IPS-20b (cell line): ENCODE results near the gene NDUFB4.
"Not testable (repeated sequence)": the region's sequence is repeated elsewhere in the genome, so short reads cannot be mapped to it uniquely, and the experiment has no call there.

ENCODE experiments used
- H3K27ac ChIP-seq: one replicate; pipeline ENCODE4 v1.5.1; 2013; ENCODE audit warnings: low read length
- H3K27me3 ChIP-seq: 2 replicates; pipeline ENCODE4 v1.6.1; 2013; ENCODE audit warnings: mild to moderate bottlenecking, low read length, inconsistent platforms; ENCODE audit not compliant: insufficient read depth
- H3K36me3 ChIP-seq: 2 replicates; pipeline ENCODE4 v1.6.1; 2013; ENCODE audit warnings: low read depth, mild to moderate bottlenecking, inconsistent platforms, low read length, moderate library complexity; ENCODE audit not compliant: insufficient read depth
- H3K4me1 ChIP-seq: 2 replicates; pipeline ENCODE4 v1.6.1; 2013; ENCODE audit warnings: mild to moderate bottlenecking, control low read depth, inconsistent platforms, low read length, moderate library complexity; ENCODE audit not compliant: insufficient read depth
- H3K4me3 ChIP-seq: 2 replicates; pipeline ENCODE4 v1.5.1; 2013; ENCODE audit warnings: mild to moderate bottlenecking, low read length, inconsistent platforms
- H3K9ac ChIP-seq: 2 replicates; pipeline ENCODE4 v1.6.1; 2013; ENCODE audit warnings: low read depth, mild to moderate bottlenecking, inconsistent platforms, low read length, moderate library complexity
- H3K9me3 ChIP-seq: 2 replicates; pipeline ENCODE4 v1.6.1; 2013; ENCODE audit warnings: mild to moderate bottlenecking, low read depth, low read length, inconsistent platforms; ENCODE audit not compliant: insufficient read depth

The NDUFB4 gene

GRCh38 chr3:120596853-120597223 lies 702 bp downstream of the NDUFB4 start:
- Histone ChIP-seq H3K9ac (peak overlapping the region; percentile 97), H3K27me3 (no peaks in the 10 kb centered on the region), H3K36me3 (peaks cover 41% of the 10 kb centered on the region), H3K4me3 (peak overlapping the region; percentile 99), H3K27ac (peak overlapping the region; percentile 84), H3K9me3 (no peaks in the 10 kb centered on the region), H3K4me1 (peaks cover 4% of the 10 kb centered on the region; the same call in 1 of the 2 replicates)

GRCh38 chr3:120597445-120598049 lies 1.4 kb downstream of the NDUFB4 start:
- Histone ChIP-seq H3K27me3 (no peaks in the 10 kb centered on the region), H3K36me3 (peaks cover 48% of the 10 kb centered on the region), H3K27ac (no peak overlapping the region), H3K9ac (peak overlapping the region; percentile 33; the same call in 1 of the 2 replicates), H3K4me3 (peak overlapping the region; percentile 99), H3K9me3 (no peaks in the 10 kb centered on the region), H3K4me1 (peaks cover 4% of the 10 kb centered on the region; the same call in 1 of the 2 replicates)

GRCh38 chr3:120599211-120599610 lies 3.1 kb downstream of the NDUFB4 start:
- no peak overlapping the region for H3K4me3 ChIP-seq
- H3K27ac ChIP-seq = no peak overlapping the region
- peaks cover 4% of the 10 kb centered on the region; the same call in 1 of the 2 replicates for H3K4me1 ChIP-seq
- H3K27me3 ChIP-seq = no peaks in the 10 kb centered on the region
- H3K9me3 ChIP-seq = no peaks in the 10 kb centered on the region
- no peak overlapping the region for H3K9ac ChIP-seq
- peaks cover 56% of the 10 kb centered on the region for H3K36me3 ChIP-seq

- Histone ChIP-seq H3K27ac (no peak overlapping the region), H3K4me1 (no peaks in the 10 kb centered on the region), H3K4me3 (no peak overlapping the region)
These were observed 5.4 kb downstream of the NDUFB4 start for GRCh38 chr3:120601554-120601953.

GRCh38 chr3:120602682-120603081 lies 6.5 kb downstream of the NDUFB4 start:
- Histone ChIP-seq H3K27ac (no peak overlapping the region), H3K4me1 (no peaks in the 10 kb centered on the region), H3K27me3 (no peaks in the 10 kb centered on the region), H3K9ac (no peak overlapping the region), H3K4me3 (no peak overlapping the region), H3K9me3 (no peaks in the 10 kb centered on the region), H3K36me3 (peaks cover 53% of the 10 kb centered on the region)

More at GRCh38 chr3:120601554-120601953, 5.4 kb downstream of the NDUFB4 start:
- H3K27me3 ChIP-seq = no peaks in the 10 kb centered on the region
- no peak overlapping the region for H3K9ac ChIP-seq
- H3K36me3 ChIP-seq = peaks cover 56% of the 10 kb centered on the region
- H3K9me3 ChIP-seq = no peaks in the 10 kb centered on the region

GRCh38 chr3:120604382-120604781 lies 8.2 kb downstream of the NDUFB4 start:
- H3K27ac ChIP-seq = no peak overlapping the region
- peaks cover 38% of the 10 kb centered on the region for H3K36me3 ChIP-seq
- no peaks in the 10 kb centered on the region for H3K27me3 ChIP-seq
- H3K4me3 ChIP-seq = no peak overlapping the region
- H3K9ac ChIP-seq = no peak overlapping the region
- no peaks in the 10 kb centered on the region for H3K4me1 ChIP-seq
- no peaks in the 10 kb centered on the region for H3K9me3 ChIP-seq

GRCh38 chr3:120604784-120605183 lies 8.6 kb downstream of the NDUFB4 start:
- H3K9me3 ChIP-seq = no peaks in the 10 kb centered on the region
- H3K4me3 ChIP-seq = no peak overlapping the region
- no peak overlapping the region for H3K9ac ChIP-seq
- peaks cover 34% of the 10 kb centered on the region for H3K36me3 ChIP-seq
- H3K27me3 ChIP-seq = no peaks in the 10 kb centered on the region
- H3K4me1 ChIP-seq = no peaks in the 10 kb centered on the region
- no peak overlapping the region for H3K27ac ChIP-seq

- Histone ChIP-seq H3K9ac (no peak overlapping the region), H3K9me3 (no peaks in the 10 kb centered on the region)
These were observed 12.4 kb downstream of the NDUFB4 start for GRCh38 chr3:120608506-120608905.

GRCh38 chr3:120614765-120615164 lies 18.6 kb downstream of the NDUFB4 start:
- Histone ChIP-seq H3K9me3 (no peaks in the 10 kb centered on the region), H3K27me3 (no peaks in the 10 kb centered on the region), H3K27ac (no peak overlapping the region), H3K4me3 (no peak overlapping the region), H3K9ac (no peak overlapping the region; the same call in 1 of the 2 replicates), H3K36me3 (no peaks in the 10 kb centered on the region), H3K4me1 (no peaks in the 10 kb centered on the region)

More at GRCh38 chr3:120608506-120608905, 12.4 kb downstream of the NDUFB4 start:
- H3K27me3 ChIP-seq = no peaks in the 10 kb centered on the region
- no peaks in the 10 kb centered on the region; the same call in 1 of the 2 replicates for H3K36me3 ChIP-seq
- no peak overlapping the region for H3K4me3 ChIP-seq
- no peaks in the 10 kb centered on the region for H3K4me1 ChIP-seq
- no peak overlapping the region for H3K27ac ChIP-seq

- Histone ChIP-seq H3K36me3 (no peaks in the 10 kb centered on the region), H3K9me3 (no peaks in the 10 kb centered on the region), H3K27me3 (no peaks in the 10 kb centered on the region), H3K4me1 (no peaks in the 10 kb centered on the region), H3K27ac (no peak overlapping the region), H3K4me3 (no peak overlapping the region), H3K9ac (no peak overlapping the region)
These were observed 19.9 kb downstream of the NDUFB4 start for GRCh38 chr3:120615847-120616609.

GRCh38 chr3:120616745-120617144 lies 20.6 kb downstream of the NDUFB4 start:
- H3K9me3 ChIP-seq, H3K27me3 ChIP-seq, H3K4me1 ChIP-seq, H3K4me3 ChIP-seq, H3K9ac ChIP-seq, H3K36me3 ChIP-seq, H3K27ac ChIP-seq: not testable (repeated sequence)

GRCh38 chr3:120622457-120622856 lies 26.3 kb downstream of the NDUFB4 start:
- H3K36me3 ChIP-seq = no peaks in the 10 kb centered on the region
- H3K9me3 ChIP-seq = peaks cover 17% of the 10 kb centered on the region; the same call in 1 of the 2 replicates
- H3K4me1 ChIP-seq = peaks cover 3% of the 10 kb centered on the region; the same call in 1 of the 2 replicates
- peak overlapping the region; percentile 22; the same call in 1 of the 2 replicates for H3K4me3 ChIP-seq
- H3K27me3 ChIP-seq = no peaks in the 10 kb centered on the region
- no peak overlapping the region for H3K27ac ChIP-seq
- 0 out of 2 replicates have a peak overlapping the region, but pooled peaks have one; percentile 1 for H3K9ac ChIP-seq
